Testis (tissue), 2 donors: Measurements from ENCODE around the gene ZNF829.

Experiments used
- CTCF ChIP-seq, 3 experiments: fragments of 450-650 bp in 2 of 3; fragments of 200-600 bp in 1 of 3; sonication (generic) in 1 of 3; IDR thresholded peaks; one replicate each; pipeline ENCODE4 v1.5.1; 2016 to 2019; ENCODE audit warnings: antibody characterized with exemption in 3 of 3, mild to moderate bottlenecking in 2 of 3, moderate library complexity in 1 of 3
- POLR2A ChIP-seq: fragments of 450-650 bp; IDR thresholded peaks from one replicate; pipeline ENCODE4 v1.6.1; 2017; ENCODE audit warnings: antibody characterized with exemption, mild to moderate bottlenecking, moderate library complexity

- TF ChIP-seq CTCF (IDR thresholded peaks at IDR 0.05) (peak; percentile 51 to 73 (median 59)), POLR2A (no peak)
Measured at GRCh38 chr19:36915992-36916830, at the start of gene ZNF829, which contains the start of gene ZNF568.
